PC-3 (cell line): ENCODE measurements around the gene DSCAM. TPM values are rescaled to one million over a fixed set of nuclear protein-coding genes. Genes with fewer than 3 reads are reported as not detected.

Source experiments
- ATAC-seq: fragments of 200-7000 bp; cut with Tn5 transposase; 2 replicates; pipeline ENCODE4 v1.9.1; 2020; ENCODE audit warnings: mild to moderate bottlenecking, moderate library complexity
- BruUV-seq: library from RNA; stranded (reverse); fragments of 400-500 nt; replicated peaks from 2 replicates; lab custom pipeline; 2021; lab: Mats Ljungman, UMichigan
- CTCF ChIA-PET: fragments of 300-600 bp; sonication (Branson Sonifier 250); formaldehyde crosslinking; loops from one replicate; lab custom pipeline; 2022; ENCODE audit warnings: antibody characterized with exemption; lab: Charles Lee
- POLR2A ChIA-PET: fragments of 300-600 bp; sonication (Branson Sonifier 250); formaldehyde crosslinking; loops from one replicate; lab custom pipeline; 2022; ENCODE audit warnings: antibody characterized with exemption; ENCODE audit not compliant: unreplicated experiment; lab: Charles Lee
- DNase-seq: peaks from one replicate; pipeline ENCODE4 v3.0.0-alpha.2; 2015
- H2AFZ ChIP-seq: fragments of 300-600 bp; sonication (generic); 2 replicates; pipeline ENCODE4 v1.6.0; 2016; ENCODE audit warnings: antibody characterized with exemption, low read length
- H3F3A ChIP-seq: fragments of 300-600 bp; sonication (generic); one replicate; pipeline ENCODE4 v1.6.0; 2017; ENCODE audit warnings: antibody characterized with exemption, low read length, control low read depth, mild to moderate bottlenecking; ENCODE audit not compliant: unreplicated experiment
- H3K27ac ChIP-seq: fragments of 300-600 bp; sonication (generic); 2 replicates; pipeline ENCODE4 v1.5.1; 2016; ENCODE audit warnings: mild to moderate bottlenecking, low read length
- H3K27me3 ChIP-seq: fragments of 300-600 bp; sonication (generic); 2 replicates; pipeline ENCODE4 v1.6.1; 2016; ENCODE audit warnings: low read length, mixed read lengths
- H3K36me3 ChIP-seq: fragments of 300-600 bp; sonication (generic); 2 replicates; pipeline ENCODE4 v1.6.1; 2016; ENCODE audit warnings: low read depth, mixed run types, low read length, mixed read lengths
- H3K4me1 ChIP-seq: fragments of 300-600 bp; sonication (generic); 2 replicates; pipeline ENCODE4 v1.5.1; 2016; ENCODE audit warnings: low read length; ENCODE audit not compliant: insufficient read depth
- H3K4me2 ChIP-seq: fragments of 300-600 bp; sonication (generic); 2 replicates; pipeline ENCODE4 v1.6.0; 2016; ENCODE audit warnings: low read length
- H3K4me3 ChIP-seq: fragments of 300-600 bp; sonication (generic); 2 replicates; pipeline ENCODE4 v1.5.1; 2016; ENCODE audit warnings: mild to moderate bottlenecking, low read length, mixed read lengths
- H3K79me2 ChIP-seq: fragments of 300-600 bp; sonication (generic); 2 replicates; pipeline ENCODE4 v1.6.1; 2017; ENCODE audit warnings: low read length, mixed read lengths
- H3K9ac ChIP-seq: fragments of 300-600 bp; sonication (generic); 2 replicates; pipeline ENCODE4 v1.6.0; 2016; ENCODE audit warnings: mild to moderate bottlenecking, low read length
- H3K9me2 ChIP-seq: fragments of 300-600 bp; sonication (generic); replicated peaks from 2 replicates; pipeline ENCODE4 v1.6.1; 2016; ENCODE audit warnings: mixed run types, low read length, mixed read lengths
- H3K9me3 ChIP-seq: fragments of 300-600 bp; sonication (generic); 2 replicates; pipeline ENCODE4 v1.6.1; 2016; ENCODE audit warnings: low read length, mixed read lengths
- H4K20me1 ChIP-seq: fragments of 300-600 bp; sonication (generic); 2 replicates; pipeline ENCODE4 v1.6.1; 2016; ENCODE audit warnings: low read length, mixed read lengths
- EZH2 ChIP-seq: fragments of 300-600 bp; sonication (generic); IDR thresholded peaks from one replicate; pipeline ENCODE4 v1.6.1; 2017; ENCODE audit warnings: antibody characterized with exemption, mild to moderate bottlenecking, low read length; ENCODE audit not compliant: unreplicated experiment
- EZH2phosphoT487 ChIP-seq: fragments of 300-600 bp; sonication (generic); IDR thresholded peaks from 2 replicates; pipeline ENCODE4 v1.6.1; 2018; ENCODE audit warnings: mild to moderate bottlenecking, antibody characterized with exemption, low read length, borderline replicate concordance
- intact Hi-C: fragments of 100-400 bp; cut with micrococcal nuclease; formaldehyde crosslinking; loops from 2 replicates; pipeline ENCODE4 v1.9.0; 2023
- total RNA-seq: library from RNA; depleted of rRNA; stranded (reverse); fragments of >200 nt; gene quantifications from 2 replicates; pipeline ENCODE4 v1.2.3, GENCODE V29; 2014
- TF ChIP-seq, protein P1 (sequence below): fragments of 300-600 bp; sonication (generic); conservative IDR thresholded peaks from 2 replicates; pipeline ENCODE4 v1.5.1; 2017; ENCODE audit warnings: antibody characterized with exemption, low read depth, mild to moderate bottlenecking, low read length

Gene DSCAM
- total RNA-seq, 1 experiment from 2014 or later: not detected

DNA sequence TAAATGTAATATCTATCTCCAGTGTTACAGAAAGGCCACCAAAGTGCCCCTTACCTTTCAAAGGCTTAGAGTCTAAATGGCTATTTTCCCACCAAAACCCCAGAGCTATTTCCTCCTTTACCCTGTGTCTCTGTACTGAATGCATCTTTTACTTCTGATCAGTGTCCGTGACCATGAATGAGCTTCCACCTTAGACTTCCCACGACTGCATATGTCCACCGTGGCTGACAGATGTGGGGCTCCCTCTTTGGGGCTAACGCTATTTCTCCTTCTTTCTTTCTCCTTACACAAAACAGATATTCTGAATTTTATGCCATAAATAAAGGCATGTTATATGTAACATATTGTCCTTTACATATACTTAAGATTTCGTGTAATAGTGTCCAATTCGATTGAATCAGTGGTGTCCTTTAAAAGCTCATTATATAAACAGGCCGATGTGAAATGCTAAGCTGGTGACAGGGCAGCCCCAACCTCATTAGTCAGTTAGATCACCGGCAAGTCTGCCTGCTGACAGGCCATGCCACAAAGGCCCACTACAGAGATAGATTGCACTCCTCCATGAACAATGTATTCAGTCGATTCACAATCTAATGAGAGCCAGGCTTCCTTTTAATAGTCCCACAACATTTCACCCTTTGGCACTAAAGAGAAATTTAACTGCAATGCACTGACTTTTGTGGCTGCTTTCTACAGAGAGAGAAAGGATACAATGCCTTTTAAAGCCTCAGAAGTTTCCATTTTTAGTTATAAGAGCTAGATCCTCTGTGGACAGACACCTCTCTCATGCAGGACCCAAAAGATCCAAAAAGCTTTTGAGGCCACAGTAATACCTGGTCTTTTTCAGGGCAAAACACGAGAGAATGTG is 681.8 kb downstream of the DSCAM start:
- TF ChIP-seq EZH2: no peak
- TF ChIP-seq, protein P1, sequence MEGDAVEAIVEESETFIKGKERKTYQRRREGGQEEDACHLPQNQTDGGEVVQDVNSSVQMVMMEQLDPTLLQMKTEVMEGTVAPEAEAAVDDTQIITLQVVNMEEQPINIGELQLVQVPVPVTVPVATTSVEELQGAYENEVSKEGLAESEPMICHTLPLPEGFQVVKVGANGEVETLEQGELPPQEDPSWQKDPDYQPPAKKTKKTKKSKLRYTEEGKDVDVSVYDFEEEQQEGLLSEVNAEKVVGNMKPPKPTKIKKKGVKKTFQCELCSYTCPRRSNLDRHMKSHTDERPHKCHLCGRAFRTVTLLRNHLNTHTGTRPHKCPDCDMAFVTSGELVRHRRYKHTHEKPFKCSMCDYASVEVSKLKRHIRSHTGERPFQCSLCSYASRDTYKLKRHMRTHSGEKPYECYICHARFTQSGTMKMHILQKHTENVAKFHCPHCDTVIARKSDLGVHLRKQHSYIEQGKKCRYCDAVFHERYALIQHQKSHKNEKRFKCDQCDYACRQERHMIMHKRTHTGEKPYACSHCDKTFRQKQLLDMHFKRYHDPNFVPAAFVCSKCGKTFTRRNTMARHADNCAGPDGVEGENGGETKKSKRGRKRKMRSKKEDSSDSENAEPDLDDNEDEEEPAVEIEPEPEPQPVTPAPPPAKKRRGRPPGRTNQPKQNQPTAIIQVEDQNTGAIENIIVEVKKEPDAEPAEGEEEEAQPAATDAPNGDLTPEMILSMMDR: no peak
- TF ChIP-seq EZH2phosphoT487: no peak
- Histone ChIP-seq H3K79me2 (no peaks in the 10 kb centered on the region), H3K9ac (no peak overlapping the region), H3K4me2 (no peak overlapping the region), H3K9me2 (no peaks in the 10 kb centered on the region), H3K9me3 (peaks cover 27% of the 10 kb centered on the region; the same call in 1 of the 2 replicates), H3K27ac (no peak overlapping the region), H3K27me3 (no peaks in the 10 kb centered on the region), H3K4me3 (no peak overlapping the region), H3F3A (no peaks in the 10 kb centered on the region), H2AFZ (no peak overlapping the region), H3K4me1 (no peaks in the 10 kb centered on the region), H3K36me3 (no peaks in the 10 kb centered on the region), H4K20me1 (no peaks in the 10 kb centered on the region)
- ChIA-PET POLR2A (interaction anchor here (0.6 kb wide), 1 partner anchor 1326 kb away, joined by 5 read pairs; no protein-coding TSS in a partner anchor), CTCF (no interaction called here)
- intact Hi-C loops: no loop called here
- BruUV-seq: no TSS peak
- ATAC-seq (no peak), DNase-seq (no peak)

DNA sequence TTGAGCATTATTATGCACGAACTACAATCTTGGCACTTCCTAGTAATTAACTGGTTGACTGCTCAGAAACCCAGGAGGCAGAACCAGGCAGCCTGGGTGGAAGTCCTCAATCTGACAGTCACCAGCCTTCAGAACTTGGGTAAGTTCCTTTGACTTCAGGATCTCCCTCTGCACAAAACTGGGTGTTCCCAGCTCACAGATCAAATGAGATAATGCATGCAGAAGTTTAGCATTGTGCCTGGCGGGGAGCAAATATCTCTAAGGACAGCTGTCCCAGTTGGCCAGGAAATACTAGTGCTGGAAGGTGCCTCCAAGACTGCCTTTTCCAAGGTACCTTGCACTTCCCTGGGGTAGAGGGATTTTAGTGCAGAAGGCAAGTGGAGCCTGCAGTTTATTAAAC is 684.9 kb downstream of the DSCAM start:
- no peaks in the 10 kb centered on the region for H4K20me1 ChIP-seq
- no peak overlapping the region for H3K27ac ChIP-seq
- no peaks in the 10 kb centered on the region for H3K9me2 ChIP-seq
- no peaks in the 10 kb centered on the region for H3K79me2 ChIP-seq
- no peak overlapping the region for H3K4me2 ChIP-seq
- intact Hi-C loops: no loop called here
- H3K36me3 ChIP-seq: no peaks in the 10 kb centered on the region
- TF ChIP-seq, protein P1: no peak
- TF ChIP-seq EZH2phosphoT487: no peak
- CTCF ChIA-PET: no interaction called here
- no peak for DNase-seq
- no peak overlapping the region for H3K9ac ChIP-seq
- no peak overlapping the region for H3K4me3 ChIP-seq
- POLR2A ChIA-PET: no interaction called here
- no TSS peak for BruUV-seq
- ATAC-seq: no peak
- no peaks in the 10 kb centered on the region for H3K27me3 ChIP-seq
- H3K9me3 ChIP-seq: peaks cover 27% of the 10 kb centered on the region; the same call in 1 of the 2 replicates
- no peaks in the 10 kb centered on the region for H3K4me1 ChIP-seq
- no peaks in the 10 kb centered on the region for H3F3A ChIP-seq
- no peak overlapping the region for H2AFZ ChIP-seq

DNA sequence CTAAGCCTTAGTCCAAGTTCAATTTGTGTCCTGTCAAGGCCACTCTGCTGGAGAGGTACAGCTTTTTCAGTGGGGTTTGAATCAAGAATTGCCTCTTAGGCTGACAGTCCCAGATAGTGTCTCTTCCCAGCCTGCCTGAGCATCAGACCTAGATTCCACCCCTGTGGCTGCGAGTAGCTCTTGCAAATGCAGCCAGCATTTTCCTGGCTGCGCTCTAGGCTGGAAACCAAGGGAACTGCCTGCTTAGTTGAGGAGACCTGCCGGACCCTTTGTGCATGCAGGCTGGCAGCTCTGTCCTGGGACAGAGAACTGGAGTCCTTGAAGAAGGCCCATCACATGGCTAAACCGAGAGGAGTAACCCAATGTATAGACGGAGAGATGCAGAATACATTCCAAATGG is 686.0 kb downstream of the DSCAM start:
- ATAC-seq (no peak), DNase-seq (no peak)
- Histone ChIP-seq H3K4me1 (no peaks in the 10 kb centered on the region), H3F3A (no peaks in the 10 kb centered on the region), H3K27ac (no peak overlapping the region), H3K9me2 (no peaks in the 10 kb centered on the region), H3K79me2 (no peaks in the 10 kb centered on the region), H3K27me3 (no peaks in the 10 kb centered on the region), H3K36me3 (no peaks in the 10 kb centered on the region), H3K9ac (no peak overlapping the region), H3K9me3 (peaks cover 27% of the 10 kb centered on the region; the same call in 1 of the 2 replicates), H3K4me3 (no peak overlapping the region), H3K4me2 (no peak overlapping the region), H2AFZ (no peak overlapping the region), H4K20me1 (no peaks in the 10 kb centered on the region)
- intact Hi-C loops: no loop called here
- POLR2A ChIA-PET: no interaction called here
- BruUV-seq: no TSS peak
- CTCF ChIA-PET: no interaction called here
- TF ChIP-seq EZH2phosphoT487: no peak
- TF ChIP-seq EZH2: no peak
- TF ChIP-seq, protein P1: no peak
